Smooth muscle cell (in vitro differentiated cells): ENCODE results near the gene FAM167B. TPM values are rescaled to one million over a fixed set of nuclear protein-coding genes. Genes with fewer than 3 reads are reported as not detected.

Experiments used
- DNase-seq: peaks from one replicate; lab custom pipeline; 2025; ENCODE audit not compliant: unreplicated experiment; lab: John Stamatoyannopoulos, UW
- H2AFZ ChIP-seq: fragments of 200-600 bp; sonication (generic); 2 replicates; pipeline ENCODE4 v1.6.0; 2016; ENCODE audit warnings: antibody characterized with exemption, low read depth, mild to moderate bottlenecking
- H3F3A ChIP-seq: fragments of 200-600 bp; sonication (generic); 2 replicates; pipeline ENCODE4 v1.6.0; 2017; ENCODE audit warnings: antibody characterized with exemption, low read depth
- H3K27ac ChIP-seq: fragments of 200-600 bp; sonication (generic); 2 replicates; pipeline ENCODE4 v1.5.1; 2016; ENCODE audit warnings: low read depth, mild to moderate bottlenecking
- H3K27me3 ChIP-seq: fragments of 200-600 bp; sonication (generic); 2 replicates; pipeline ENCODE4 v1.6.1; 2016; ENCODE audit warnings: low read depth, mild to moderate bottlenecking
- H3K36me3 ChIP-seq: fragments of 200-600 bp; sonication (generic); 2 replicates; pipeline ENCODE4 v1.5.1; 2016; ENCODE audit warnings: low read depth
- H3K4me1 ChIP-seq: fragments of 200-600 bp; sonication (generic); 2 replicates; pipeline ENCODE4 v1.5.1; 2016; ENCODE audit warnings: low read depth
- H3K4me2 ChIP-seq: fragments of 200-600 bp; sonication (generic); 2 replicates; pipeline ENCODE4 v1.6.0; 2016; ENCODE audit warnings: mild to moderate bottlenecking
- H3K4me3 ChIP-seq: fragments of 200-600 bp; sonication (generic); 2 replicates; pipeline ENCODE4 v1.5.1; 2016; ENCODE audit warnings: mild to moderate bottlenecking
- H3K79me2 ChIP-seq: fragments of 200-600 bp; sonication (generic); 2 replicates; pipeline ENCODE4 v1.6.0; 2016; ENCODE audit warnings: low read depth, mild to moderate bottlenecking
- H3K9ac ChIP-seq: fragments of 200-600 bp; sonication (generic); 2 replicates; pipeline ENCODE4 v1.6.0; 2016; ENCODE audit warnings: low read depth
- H3K9me3 ChIP-seq: fragments of 200-600 bp; sonication (generic); replicated peaks from 2 replicates; pipeline ENCODE4 v1.5.1; 2016; ENCODE audit warnings: low read depth
- H4K20me1 ChIP-seq: fragments of 200-600 bp; sonication (generic); 2 replicates; pipeline ENCODE4 v1.6.0; 2016; ENCODE audit warnings: low read depth
- CTCF ChIP-seq: fragments of 200-600 bp; sonication (generic); IDR thresholded peaks from 2 replicates; pipeline ENCODE4 v1.5.1; 2017; ENCODE audit warnings: borderline replicate concordance, mild to moderate bottlenecking, antibody characterized with exemption; ENCODE audit not compliant: insufficient read depth, poor library complexity, severe bottlenecking
- WGBS: methylation state at CpG from one replicate; pipeline ENCODE4 v1.1.7; 2016; ENCODE audit warnings: low lambda C conversion rate; 5-methylcytosine and 5-hydroxymethylcytosine counted together
- polyA plus RNA-seq: library from polyadenylated mRNA; unstranded; fragments of >200 nt; fragmentation: Nextera tagmentation; extraction: Ambion mirVana; gene quantifications from 2 replicates; pipeline ENCODE4 v1.2.1, GENCODE V29; 2016
- total RNA-seq: library from RNA; depleted of rRNA; stranded (reverse); fragments of >200 nt; gene quantifications from 2 replicates; pipeline ENCODE4 v1.2.3, GENCODE V29; 2014

The FAM167B gene
- total and polyA plus RNA-seq, 2 experiments from 2014 or later: not detected

- peak overlapping the region; percentile 75 for H3K4me2 ChIP-seq
These were observed 1.2 kb downstream of the FAM167B start for GRCh38 chr1:32247983-32248889.

GRCh38 chr1:32249831-32250525, 3.0 kb downstream of the FAM167B start:
- no peak for TF ChIP-seq CTCF
- no peak overlapping the region for H3K27ac ChIP-seq
- H3K36me3 ChIP-seq: no peaks in the 10 kb centered on the region
- no peaks in the 10 kb centered on the region for H3K4me1 ChIP-seq
- no peaks in the 10 kb centered on the region for H3F3A ChIP-seq
- DNase-seq: no peak
- no peaks in the 10 kb centered on the region for H3K9me3 ChIP-seq
- WGBS: 79% methylated on average over 9 of the region's 9 CpGs
- no peak overlapping the region for H3K4me2 ChIP-seq
- H3K79me2 ChIP-seq: no peaks in the 10 kb centered on the region
- H2AFZ ChIP-seq: no peak overlapping the region
- H3K27me3 ChIP-seq: no peaks in the 10 kb centered on the region
- H3K4me3 ChIP-seq: no peak overlapping the region
- H3K9ac ChIP-seq: no peak overlapping the region
- no peaks in the 10 kb centered on the region for H4K20me1 ChIP-seq

More at GRCh38 chr1:32247983-32248889, 1.2 kb downstream of the FAM167B start:
- Histone ChIP-seq H3K36me3 (no peaks in the 10 kb centered on the region), H3K4me3 (no peak overlapping the region), H3K27me3 (no peaks in the 10 kb centered on the region), H3K4me1 (no peaks in the 10 kb centered on the region), H3K27ac (no peak overlapping the region), H3K9ac (no peak overlapping the region), H3K9me3 (no peaks in the 10 kb centered on the region), H2AFZ (no peak overlapping the region), H4K20me1 (no peaks in the 10 kb centered on the region), H3K79me2 (no peaks in the 10 kb centered on the region), H3F3A (no peaks in the 10 kb centered on the region)
- peak; percentile 17 for DNase-seq
- WGBS: 9% methylated on average over 26 of the region's 31 CpGs
- peak; percentile 81 for TF ChIP-seq CTCF

- H3F3A ChIP-seq: no peaks in the 10 kb centered on the region
- H3K36me3 ChIP-seq: no peaks in the 10 kb centered on the region
- no peak within 1 kb of the TSS for H3K4me2 ChIP-seq
- H3K4me3 ChIP-seq: no peak within 1 kb of the TSS
- no peaks in the 10 kb centered on the region for H3K79me2 ChIP-seq
- no peaks in the 10 kb centered on the region for H3K4me1 ChIP-seq
- H4K20me1 ChIP-seq: no peaks in the 10 kb centered on the region
- H3K27ac ChIP-seq: no peak within 1 kb of the TSS
- no peak for DNase-seq
- H3K27me3 ChIP-seq: no peaks in the 10 kb centered on the region
- 89% methylated on average over 25 of the region's 25 CpGs for WGBS
- H2AFZ ChIP-seq: no peak within 1 kb of the TSS
- no peak for TF ChIP-seq CTCF
- H3K9ac ChIP-seq: no peak within 1 kb of the TSS
- H3K9me3 ChIP-seq: no peaks in the 10 kb centered on the region
These were observed 4.1 kb downstream of the FAM167B start, which contains the start of gene LCK for GRCh38 chr1:32250893-32251716. LCK (plus strand) TSS chr1:32251265; CDS start chr1:32274330, 23,065 bp downstream.
